Measurements from ENCODE around the gene LRRC7. TPM values are rescaled to one million over a fixed set of nuclear protein-coding genes. Genes with fewer than 3 reads are reported as not detected.

The LRRC7 gene
- total and polyA plus RNA-seq, 3 experiments from 2014 or later, result not detected

DNA sequence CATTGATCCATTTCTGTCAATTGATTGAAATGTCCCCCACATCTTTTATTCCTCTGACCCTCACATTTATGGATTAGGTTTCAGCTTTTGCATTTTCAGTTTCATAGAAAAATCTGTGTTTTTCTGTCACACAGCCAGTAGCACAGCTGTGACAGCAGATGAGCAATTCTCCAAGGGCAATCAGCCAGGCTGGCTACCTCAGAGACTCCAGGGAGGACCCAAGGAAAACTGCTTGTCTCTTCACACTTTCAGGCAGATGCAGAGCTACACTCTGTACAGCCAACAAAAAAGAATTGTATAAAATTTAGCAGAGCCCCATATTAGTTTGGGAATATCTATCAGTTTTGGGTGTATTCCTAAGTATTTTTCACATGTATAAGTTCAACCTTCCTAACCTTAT, 257.2 kb downstream of the LRRC7 start:
- H3K27ac Mint-ChIP-seq, result no peak overlapping the region
- CTCF ChIA-PET, result no interaction called here
- POLR2A ChIA-PET, result no interaction called here
- H3K4me3 Mint-ChIP-seq, result no peak overlapping the region
- no peak overlapping the region for H3K27ac ChIP-seq (ENCODE audit: low read depth, low read length)
- no peak overlapping the region for H3K4me3 ChIP-seq (ENCODE audit: low read length)
- H3K27me3 ChIP-seq (ENCODE audit: insufficient read depth, low read length, poor library complexity, severe bottlenecking), result no peaks in the 10 kb centered on the region
- no peaks in the 10 kb centered on the region for H3K9me3 ChIP-seq (ENCODE audit: low read length)
- H3K27me3 Mint-ChIP-seq, result no peaks in the 10 kb centered on the region
- no peak for DNase-seq
- H3K4me1 Mint-ChIP-seq, result no peaks in the 10 kb centered on the region
- no peaks in the 10 kb centered on the region for H3K4me1 ChIP-seq (ENCODE audit: insufficient read depth, low read length)
- H3K9me3 Mint-ChIP-seq, result peaks cover 0 to 31% (median 9%) of the 10 kb centered on the region in 5 donors
- no peaks in the 10 kb centered on the region for H3K36me3 ChIP-seq (ENCODE audit: insufficient read depth, low read length)
- no peaks in the 10 kb centered on the region for H3K36me3 Mint-ChIP-seq

- H3K4me1 Mint-ChIP-seq, result no peaks in the 10 kb centered on the region
- no peak overlapping the region for H3K27ac ChIP-seq (ENCODE audit: low read depth, low read length)
- no peaks in the 10 kb centered on the region for H3K4me1 ChIP-seq (ENCODE audit: insufficient read depth, low read length)
- DNase-seq, result no peak
- H3K9me3 Mint-ChIP-seq, result peaks cover 2 to 26% (median 4%) of the 10 kb centered on the region in 5 donors
- CTCF ChIA-PET, result no interaction called here
- no peaks in the 10 kb centered on the region for H3K9me3 ChIP-seq (ENCODE audit: low read length)
- no peak overlapping the region for H3K4me3 ChIP-seq (ENCODE audit: low read length)
- H3K36me3 ChIP-seq (ENCODE audit: insufficient read depth, low read length), result no peaks in the 10 kb centered on the region
- POLR2A ChIA-PET, result no interaction called here
- H3K4me3 Mint-ChIP-seq, result no peak overlapping the region
- H3K27me3 ChIP-seq (ENCODE audit: insufficient read depth, low read length, poor library complexity, severe bottlenecking), result no peaks in the 10 kb centered on the region
- no peak overlapping the region for H3K27ac Mint-ChIP-seq
- no peaks in the 10 kb centered on the region for H3K36me3 Mint-ChIP-seq
- no peaks in the 10 kb centered on the region for H3K27me3 Mint-ChIP-seq
Measured at GRCh38 chr1:69827732-69828131, 260.0 kb downstream of the LRRC7 start.

DNA sequence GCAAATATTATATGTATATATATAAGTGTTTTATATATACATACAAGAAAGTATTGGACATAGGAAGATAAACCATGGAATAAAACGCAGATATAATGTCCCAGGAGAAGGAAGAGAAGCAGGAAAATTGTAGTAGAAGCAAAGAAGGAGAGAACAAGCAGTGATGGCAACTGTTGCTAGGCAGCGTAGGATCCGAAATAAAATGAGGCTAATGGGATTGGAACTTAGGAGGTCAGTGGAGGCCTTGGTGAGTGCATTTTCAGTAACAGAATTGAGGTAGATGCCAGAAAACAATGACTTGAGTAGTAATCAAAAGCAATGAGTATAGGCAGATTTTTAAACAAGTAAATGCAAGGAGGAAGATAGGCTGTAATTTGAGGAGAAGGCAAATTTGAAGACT, 265.8 kb downstream of the LRRC7 start:
- ChIA-PET CTCF (no interaction called here), POLR2A (no interaction called here)
- no peaks in the 10 kb centered on the region for H3K4me1 ChIP-seq (ENCODE audit: insufficient read depth, low read length)
- H3K27me3 Mint-ChIP-seq, result no peaks in the 10 kb centered on the region
- no peaks in the 10 kb centered on the region for H3K36me3 ChIP-seq (ENCODE audit: insufficient read depth, low read length)
- DNase-seq, result no peak
- H3K27me3 ChIP-seq (ENCODE audit: insufficient read depth, low read length, poor library complexity, severe bottlenecking), result no peaks in the 10 kb centered on the region
- H3K4me1 Mint-ChIP-seq, result no peaks in the 10 kb centered on the region
- H3K9me3 Mint-ChIP-seq, result peaks cover 0 to 11% (median 9%) of the 10 kb centered on the region in 5 donors
- no peak overlapping the region for H3K4me3 Mint-ChIP-seq
- no peak overlapping the region for H3K4me3 ChIP-seq (ENCODE audit: low read length)
- no peak overlapping the region for H3K27ac Mint-ChIP-seq
- H3K9me3 ChIP-seq (ENCODE audit: low read length), result no peaks in the 10 kb centered on the region
- no peak overlapping the region for H3K27ac ChIP-seq (ENCODE audit: low read depth, low read length)
- H3K36me3 Mint-ChIP-seq, result no peaks in the 10 kb centered on the region

DNA sequence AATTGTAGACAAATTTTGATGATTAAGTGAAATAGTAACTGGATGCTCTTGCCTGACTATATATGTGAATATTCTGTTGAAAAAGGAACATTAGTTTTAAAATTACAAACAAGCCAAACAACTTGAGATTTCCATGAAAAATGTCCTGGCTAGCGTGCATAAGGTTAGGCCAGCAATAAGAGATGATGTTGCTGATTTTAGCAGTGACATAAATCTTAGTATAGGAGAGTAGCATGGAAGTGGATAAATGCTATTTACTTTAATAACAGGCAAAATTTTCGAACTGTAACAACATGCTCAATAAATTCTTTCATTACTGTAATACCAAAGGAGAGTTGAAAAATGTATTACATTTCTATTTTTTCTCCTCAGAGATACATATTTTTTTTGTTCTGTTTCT, 266.6 kb downstream of the LRRC7 start:
- H3K36me3 Mint-ChIP-seq, result no peaks in the 10 kb centered on the region
- ChIA-PET POLR2A (no interaction called here), CTCF (no interaction called here)
- no peak overlapping the region for H3K4me3 Mint-ChIP-seq
- no peaks in the 10 kb centered on the region for H3K4me1 Mint-ChIP-seq
- H3K4me1 ChIP-seq (ENCODE audit: insufficient read depth, low read length), result no peaks in the 10 kb centered on the region
- no peak overlapping the region for H3K4me3 ChIP-seq (ENCODE audit: low read length)
- no peak for DNase-seq
- H3K27ac ChIP-seq (ENCODE audit: low read depth, low read length), result no peak overlapping the region
- no peaks in the 10 kb centered on the region for H3K27me3 Mint-ChIP-seq
- no peaks in the 10 kb centered on the region for H3K36me3 ChIP-seq (ENCODE audit: insufficient read depth, low read length)
- no peaks in the 10 kb centered on the region for H3K9me3 ChIP-seq (ENCODE audit: low read length)
- no peaks in the 10 kb centered on the region for H3K27me3 ChIP-seq (ENCODE audit: insufficient read depth, low read length, poor library complexity, severe bottlenecking)
- H3K9me3 Mint-ChIP-seq, result peaks cover 0 to 11% (median 9%) of the 10 kb centered on the region in 5 donors
- H3K27ac Mint-ChIP-seq, result no peak overlapping the region

DNA sequence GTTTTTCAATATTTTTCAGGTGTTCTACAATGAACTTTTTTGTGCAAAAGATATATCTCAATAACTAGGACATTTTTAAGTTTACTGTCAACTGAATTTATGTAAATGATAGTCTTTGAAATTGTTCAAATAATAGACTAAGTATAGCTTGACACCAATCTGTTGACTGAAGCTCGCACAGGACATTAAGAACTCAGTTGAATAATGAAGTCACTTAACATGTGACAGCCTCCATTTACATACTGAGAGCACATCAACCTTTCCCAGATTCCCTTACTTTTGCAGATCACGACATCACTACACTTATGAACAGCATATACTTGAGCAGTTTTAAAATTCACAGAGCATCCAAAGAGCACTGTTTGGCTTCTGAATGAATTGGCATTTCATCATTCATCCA, 268.2 kb downstream of the LRRC7 start:
- Histone ChIP-seq H3K4me1 (ENCODE audit: insufficient read depth, low read length) (no peaks in the 10 kb centered on the region), H3K27ac (ENCODE audit: low read depth, low read length) (no peak overlapping the region), H3K27me3 (ENCODE audit: insufficient read depth, low read length, poor library complexity, severe bottlenecking) (no peaks in the 10 kb centered on the region), H3K9me3 (ENCODE audit: low read length) (no peaks in the 10 kb centered on the region), H3K36me3 (ENCODE audit: insufficient read depth, low read length) (no peaks in the 10 kb centered on the region), H3K4me3 (ENCODE audit: low read length) (no peak overlapping the region)
- Mint-ChIP-seq H3K36me3 (no peaks in the 10 kb centered on the region), H3K4me3 (no peak overlapping the region), H3K27me3 (no peaks in the 10 kb centered on the region), H3K9me3 (peaks cover 2 to 14% (median 8%) of the 10 kb centered on the region in 5 donors), H3K27ac (no peak overlapping the region), H3K4me1 (no peaks in the 10 kb centered on the region)
- POLR2A ChIA-PET, result no interaction called here
- CTCF ChIA-PET, result no interaction called here
- DNase-seq, result no peak

GRCh38 chr1:69836971-69837636, 269.4 kb downstream of the LRRC7 start:
- Mint-ChIP-seq H3K27ac (no peak overlapping the region), H3K4me1 (no peaks in the 10 kb centered on the region), H3K4me3 (no peak overlapping the region), H3K9me3 (peaks cover 0 to 14% (median 5%) of the 10 kb centered on the region in 5 donors), H3K36me3 (no peaks in the 10 kb centered on the region), H3K27me3 (no peaks in the 10 kb centered on the region)
- DNase-seq, result no peak
- Histone ChIP-seq H3K36me3 (ENCODE audit: insufficient read depth, low read length) (no peaks in the 10 kb centered on the region), H3K4me3 (ENCODE audit: low read length) (no peak overlapping the region), H3K27ac (ENCODE audit: low read depth, low read length) (no peak overlapping the region), H3K27me3 (ENCODE audit: insufficient read depth, low read length, poor library complexity, severe bottlenecking) (no peaks in the 10 kb centered on the region), H3K9me3 (ENCODE audit: low read length) (no peaks in the 10 kb centered on the region), H3K4me1 (ENCODE audit: insufficient read depth, low read length) (no peaks in the 10 kb centered on the region)
- ChIA-PET CTCF (no interaction called here), POLR2A (no interaction called here)

- Histone ChIP-seq H3K9me3 (ENCODE audit: low read length) (no peaks in the 10 kb centered on the region), H3K36me3 (ENCODE audit: insufficient read depth, low read length) (no peaks in the 10 kb centered on the region), H3K4me3 (ENCODE audit: low read length) (no peak overlapping the region), H3K27ac (ENCODE audit: low read depth, low read length) (no peak overlapping the region), H3K4me1 (ENCODE audit: insufficient read depth, low read length) (no peaks in the 10 kb centered on the region), H3K27me3 (ENCODE audit: insufficient read depth, low read length, poor library complexity, severe bottlenecking) (no peaks in the 10 kb centered on the region)
- Mint-ChIP-seq H3K27me3 (no peaks in the 10 kb centered on the region), H3K4me3 (no peak overlapping the region), H3K4me1 (no peaks in the 10 kb centered on the region), H3K36me3 (no peaks in the 10 kb centered on the region), H3K27ac (no peak overlapping the region), H3K9me3 (peaks cover 2 to 17% (median 5%) of the 10 kb centered on the region in 5 donors)
- ChIA-PET POLR2A (no interaction called here), CTCF (no interaction called here)
- DNase-seq, result no peak
Measured at GRCh38 chr1:69842326-69842725, 274.6 kb downstream of the LRRC7 start.

DNA sequence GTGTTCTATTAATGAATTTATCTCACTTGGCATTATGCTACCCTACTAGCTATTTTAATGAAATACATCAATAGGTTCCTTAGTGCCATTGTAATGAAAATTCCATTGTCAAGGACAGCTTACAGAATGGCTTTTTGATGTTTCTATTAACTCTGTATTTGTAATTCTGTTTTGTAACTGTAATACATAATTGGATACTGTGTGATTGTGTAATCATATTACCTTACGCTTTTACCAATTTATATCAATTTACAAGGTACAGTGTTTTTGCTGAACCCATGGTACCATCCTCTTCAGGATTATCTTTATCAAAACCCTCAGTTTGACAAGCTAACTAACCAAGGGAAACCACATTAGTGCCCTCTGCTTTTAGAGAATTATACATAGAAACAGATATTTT, 277.9 kb downstream of the LRRC7 start:
- ChIA-PET POLR2A (no interaction called here), CTCF (no interaction called here)
- H3K36me3 ChIP-seq (ENCODE audit: insufficient read depth, low read length), result no peaks in the 10 kb centered on the region
- no peak overlapping the region for H3K4me3 ChIP-seq (ENCODE audit: low read length)
- H3K27ac Mint-ChIP-seq, result no peak overlapping the region
- H3K4me1 ChIP-seq (ENCODE audit: insufficient read depth, low read length), result no peaks in the 10 kb centered on the region
- no peaks in the 10 kb centered on the region for H3K9me3 ChIP-seq (ENCODE audit: low read length)
- H3K27me3 ChIP-seq (ENCODE audit: insufficient read depth, low read length, poor library complexity, severe bottlenecking), result no peaks in the 10 kb centered on the region
- no peak overlapping the region for H3K27ac ChIP-seq (ENCODE audit: low read depth, low read length)
- H3K36me3 Mint-ChIP-seq, result no peaks in the 10 kb centered on the region
- H3K9me3 Mint-ChIP-seq, result peaks cover 2 to 16% (median 7%) of the 10 kb centered on the region in 5 donors
- H3K27me3 Mint-ChIP-seq, result no peaks in the 10 kb centered on the region
- no peaks in the 10 kb centered on the region for H3K4me1 Mint-ChIP-seq
- no peak overlapping the region for H3K4me3 Mint-ChIP-seq
- no peak for DNase-seq

DNA sequence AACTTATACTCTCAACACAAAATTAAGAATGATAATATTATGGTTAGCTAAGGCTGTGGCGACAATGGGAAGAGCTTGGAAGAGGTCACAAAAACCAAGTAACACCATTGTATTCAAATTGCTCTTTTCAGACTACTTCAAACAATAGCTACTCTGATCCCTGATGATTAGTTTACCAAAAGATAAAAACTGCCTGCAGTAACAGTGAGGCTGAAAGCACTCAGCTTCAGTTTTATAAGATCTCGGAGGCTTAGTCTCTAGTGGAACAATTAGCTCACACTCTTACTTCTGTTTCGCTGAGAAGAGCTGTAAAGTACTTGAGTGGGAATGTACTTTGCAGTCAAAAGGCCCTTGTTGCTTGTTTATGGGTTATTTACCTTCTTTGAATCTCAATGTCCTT, 278.5 kb downstream of the LRRC7 start:
- Mint-ChIP-seq H3K36me3 (no peaks in the 10 kb centered on the region), H3K27me3 (no peaks in the 10 kb centered on the region), H3K9me3 (peaks cover 2 to 16% (median 3%) of the 10 kb centered on the region in 5 donors), H3K4me3 (no peak overlapping the region), H3K4me1 (no peaks in the 10 kb centered on the region), H3K27ac (no peak overlapping the region)
- POLR2A ChIA-PET, result no interaction called here
- Histone ChIP-seq H3K27ac (ENCODE audit: low read depth, low read length) (no peak overlapping the region), H3K4me1 (ENCODE audit: insufficient read depth, low read length) (no peaks in the 10 kb centered on the region), H3K36me3 (ENCODE audit: insufficient read depth, low read length) (no peaks in the 10 kb centered on the region), H3K9me3 (ENCODE audit: low read length) (no peaks in the 10 kb centered on the region), H3K4me3 (ENCODE audit: low read length) (no peak overlapping the region), H3K27me3 (ENCODE audit: insufficient read depth, low read length, poor library complexity, severe bottlenecking) (no peaks in the 10 kb centered on the region)
- no peak for DNase-seq
- CTCF ChIA-PET, result no interaction called here

All from CD8-positive, alpha-beta memory T cell (primary cell).